Gastrocnemius medialis (tissue), 4 donors: ENCODE data around the gene UGT1A8. TPM values are rescaled to one million over a fixed set of nuclear protein-coding genes. Genes with fewer than 3 reads are reported as not detected.

Experiments used
- ATAC-seq, 2 donors: fragments of 150-250 bp; one replicate each; pipeline ENCODE4 v1.9.1; 2016
- DNase-seq, 2 donors: peaks; one replicate each; pipeline ENCODE4 v3.0.0-alpha.2; 2019
- H3K27ac ChIP-seq, 4 donors: fragments of 200-600 bp; sonication (generic); 1 replicate in 1 of 4; 2 replicates in 3 of 4; pipeline ENCODE4 v1.5.1; 2016 to 2018; ENCODE audit warnings: mild to moderate bottlenecking in 2 of 4, moderate library complexity in 1 of 4
- H3K27me3 ChIP-seq, 3 donors: fragments of 200-600 bp; sonication (generic) in 2 of 3; 1 replicate in 1 of 3; 2 replicates in 2 of 3; pipeline versions ENCODE4 v1.5.1 to v1.6.0; 2016 to 2019; ENCODE audit warnings: mild to moderate bottlenecking in 1 of 3, moderate library complexity in 1 of 3
- H3K36me3 ChIP-seq, 2 donors: fragments of 200-600 bp; sonication (generic) in 1 of 2; one replicate each; pipeline ENCODE4 v1.5.1; 2017 to 2018
- H3K4me1 ChIP-seq, 2 donors: fragments of 200-600 bp; sonication (generic) in 1 of 2; one replicate each; pipeline ENCODE4 v1.5.1; 2016 to 2017; ENCODE audit warnings: mild to moderate bottlenecking in 2 of 2
- H3K4me3 ChIP-seq, 4 donors: fragments of 200-600 bp; sonication (generic) in 3 of 4; 1 replicate in 1 of 4; 2 replicates in 3 of 4; pipeline ENCODE4 v1.5.1; 2016 to 2019; ENCODE audit warnings: mild to moderate bottlenecking in 2 of 4
- H3K9me3 ChIP-seq, 3 donors: fragments of 200-600 bp; sonication (generic) in 2 of 3; 1 replicate in 1 of 3; 2 replicates in 2 of 3; pipeline ENCODE4 v1.5.1; 2016 to 2019
- CTCF ChIP-seq, 5 experiments: fragments of 450-650 bp in 3 of 5; fragments of 200-600 bp in 2 of 5; sonication (generic) in 2 of 5; IDR thresholded peaks in 4 of 5; conservative IDR thresholded peaks in 1 of 5; 1 replicate in 4 of 5; 2 replicates in 1 of 5; pipeline ENCODE4 v1.5.1; 2016 to 2019; ENCODE audit warnings: antibody characterized with exemption in 5 of 5, mild to moderate bottlenecking in 3 of 5, moderate library complexity in 3 of 5
- POLR2A ChIP-seq, 2 donors: fragments of 450-650 bp; IDR thresholded peaks; one replicate each; pipeline ENCODE4 v1.6.1; 2017; ENCODE audit warnings: antibody characterized with exemption in 2 of 2, mild to moderate bottlenecking in 2 of 2, moderate library complexity in 2 of 2
- in situ Hi-C, 4 donors: fragments of 200-750 bp; cut with MboI; loops; one replicate each; pipeline versions ENCODE4 v1.15.0 to v1.8.0; 2017; ENCODE audit warnings: low sequenced_read_pairs in 4 of 4
- intact Hi-C: fragments of 100-400 bp; cut with DNase I; formaldehyde crosslinking; loops from one replicate; pipeline ENCODE4 v1.15.1; 2023; ENCODE audit warnings: low total_unique reads
- total RNA-seq, 4 donors: library from RNA; depleted of rRNA; stranded (reverse); fragments of >200 nt; gene quantifications; one replicate each; pipeline versions ENCODE4 v1.1.0 to v1.2.3, GENCODE V29; 2016

The UGT1A8 gene
- total RNA-seq, 4 donors from 2014 or later, result not detected

GRCh38 chr2:233658610-233659009 lies 41.2 kb downstream of the UGT1A8 start:
- H3K36me3 ChIP-seq, result no peaks in the 10 kb centered on the region
- H3K4me1 ChIP-seq, result no peaks in the 10 kb centered on the region
- no peaks in the 10 kb centered on the region for H3K9me3 ChIP-seq
- H3K27ac ChIP-seq, result no peak overlapping the region
- no peak for DNase-seq
- in situ Hi-C loops (no loop called here), intact Hi-C loops (no loop called here)
- no peak for ATAC-seq
- no peak for TF ChIP-seq POLR2A (IDR thresholded peaks at IDR 0.05)
- no peak for TF ChIP-seq CTCF (IDR thresholded peaks at IDR 0.05 in 4 of 5, conservative IDR thresholded peaks at IDR 0.05 in 1 of 5)
- H3K27me3 ChIP-seq, result no peaks in the 10 kb centered on the region
- H3K4me3 ChIP-seq, result no peak overlapping the region

GRCh38 chr2:233663911-233664310 lies 46.5 kb downstream of the UGT1A8 start:
- TF ChIP-seq POLR2A (IDR thresholded peaks at IDR 0.05) (no peak), CTCF (IDR thresholded peaks at IDR 0.05 in 4 of 5, conservative IDR thresholded peaks at IDR 0.05 in 1 of 5) (no peak)
- no peaks in the 10 kb centered on the region for H3K9me3 ChIP-seq
- no peak for DNase-seq
- intact Hi-C loops (no loop called here), in situ Hi-C loops (no loop called here)
- no peaks in the 10 kb centered on the region for H3K27me3 ChIP-seq
- H3K4me3 ChIP-seq, result no peak overlapping the region
- no peaks in the 10 kb centered on the region for H3K36me3 ChIP-seq
- no peak overlapping the region for H3K27ac ChIP-seq
- no peak for ATAC-seq
- no peaks in the 10 kb centered on the region for H3K4me1 ChIP-seq

- in situ Hi-C loops (no loop called here), intact Hi-C loops (no loop called here)
- H3K36me3 ChIP-seq, result no peaks in the 10 kb centered on the region
- DNase-seq (no peak), ATAC-seq (no peak)
- no peak for TF ChIP-seq CTCF (IDR thresholded peaks at IDR 0.05 in 4 of 5, conservative IDR thresholded peaks at IDR 0.05 in 1 of 5)
- no peaks in the 10 kb centered on the region for H3K9me3 ChIP-seq
- H3K27ac ChIP-seq, result no peak overlapping the region
- H3K4me3 ChIP-seq, result no peak overlapping the region
- no peaks in the 10 kb centered on the region for H3K27me3 ChIP-seq
- H3K4me1 ChIP-seq, result no peaks in the 10 kb centered on the region
Measured at GRCh38 chr2:233668605-233669260, 51.3 kb downstream of the UGT1A8 start.

DNA sequence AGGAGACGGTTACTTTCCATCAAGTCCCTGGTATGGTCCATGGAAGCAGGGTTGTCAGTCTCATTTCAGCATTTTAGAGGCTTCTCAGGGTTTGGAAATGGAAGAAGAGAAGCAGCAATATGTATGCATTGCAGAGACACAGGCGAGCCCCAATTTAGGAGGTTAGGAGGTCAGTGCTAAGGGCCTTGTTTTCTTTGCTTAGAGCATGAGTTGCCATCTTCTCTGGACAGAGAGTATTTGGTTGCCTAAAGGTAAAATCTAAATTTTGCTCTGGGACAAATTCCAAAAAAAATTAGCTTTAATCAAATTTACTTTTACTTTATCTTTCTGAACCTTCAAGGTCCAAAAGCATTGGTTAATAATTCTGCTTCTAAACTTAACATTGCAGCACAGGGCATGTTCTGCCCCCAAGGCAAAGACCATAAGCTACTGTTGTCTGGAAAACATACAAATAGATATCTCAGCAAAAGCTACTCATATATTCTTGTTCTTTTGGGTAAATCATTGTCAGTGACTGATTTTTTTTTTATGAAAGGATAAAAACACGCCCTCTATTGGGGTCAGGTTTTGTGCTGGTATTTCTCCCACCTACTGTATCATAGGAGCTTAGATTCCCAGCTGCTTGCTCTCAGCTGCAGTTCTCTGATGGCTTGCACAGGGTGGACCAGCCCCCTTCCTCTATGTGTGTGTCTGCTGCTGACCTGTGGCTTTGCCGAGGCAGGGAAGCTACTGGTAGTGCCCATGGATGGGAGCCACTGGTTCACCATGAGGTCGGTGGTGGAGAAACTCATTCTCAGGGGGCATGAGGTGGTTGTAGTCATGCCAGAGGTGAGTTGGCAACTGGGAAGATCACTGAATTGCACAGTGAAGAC lies 54.1 kb downstream of the UGT1A8 start, which contains the start of gene UGT1A9:
UGT1A9 (plus strand) TSS at position 609 of the 872 bp plus-strand sequence; CDS start at position 646, 37 bp downstream.
- no peaks in the 10 kb centered on the region for H3K36me3 ChIP-seq
- intact Hi-C loops (no loop called here), in situ Hi-C loops (no loop called here)
- H3K27ac ChIP-seq, result no peak within 1 kb of the TSS
- TF ChIP-seq CTCF (IDR thresholded peaks at IDR 0.05 in 4 of 5, conservative IDR thresholded peaks at IDR 0.05 in 1 of 5), result no peak
- no peak for TF ChIP-seq POLR2A (IDR thresholded peaks at IDR 0.05)
- H3K9me3 ChIP-seq, result no peaks in the 10 kb centered on the region
- no peak within 1 kb of the TSS for H3K4me3 ChIP-seq
- DNase-seq (no peak), ATAC-seq (no peak)
- no peaks in the 10 kb centered on the region for H3K27me3 ChIP-seq
- no peaks in the 10 kb centered on the region for H3K4me1 ChIP-seq
